Activated CD8-positive, alpha-beta memory T cell treated with anti-CD3 and anti-CD28 coated beads, Interleukin-2, amount 10 ng/mL, durations not matched to agents 7 days and 5 days (primary cell): Measurements from ENCODE around the gene NUP153. TPM values are rescaled to one million over a fixed set of nuclear protein-coding genes. Genes with fewer than 3 reads are reported as not detected.
"Not testable (repeated sequence)": the region's sequence is repeated elsewhere in the genome, so short reads cannot be mapped to it uniquely, and the experiment has no call there.

Source experiments
- ATAC-seq: fragments of 150-1000 bp; cut with Tn5 transposase; one replicate; pipeline ENCODE4 v1.10.0; 2021; ENCODE audit warnings: moderate library complexity
- CTCF ChIA-PET: fragments of 350-600 bp; sonication (Branson Sonifier 250); formaldehyde crosslinking; loops from one replicate; lab custom pipeline; 2021; ENCODE audit warnings: antibody characterized with exemption; lab: Charles Lee
- DNase-seq: peaks from one replicate; pipeline ENCODE4 v3.0.0-alpha.2; 2020
- H3K27ac Mint-ChIP-seq: one replicate; pipeline ENCODE4 v1.8.0; 2021; ENCODE audit warnings: mild to moderate bottlenecking, mixed read lengths
- H3K27me3 Mint-ChIP-seq: one replicate; pipeline ENCODE4 v1.8.0; 2021; ENCODE audit warnings: mixed read lengths
- H3K36me3 Mint-ChIP-seq: one replicate; pipeline ENCODE4 v1.8.0; 2021; ENCODE audit warnings: mild to moderate bottlenecking, mixed read lengths
- H3K4me1 Mint-ChIP-seq: one replicate; pipeline ENCODE4 v1.8.0; 2021; ENCODE audit warnings: mixed read lengths
- H3K4me3 Mint-ChIP-seq: one replicate; pipeline ENCODE4 v1.8.0; 2021; ENCODE audit warnings: mild to moderate bottlenecking, moderate library complexity, mixed read lengths
- H3K9me3 Mint-ChIP-seq: one replicate; pipeline ENCODE4 v1.8.0; 2022; ENCODE audit warnings: low read depth, mixed read lengths
- total RNA-seq, 2 experiments: library from RNA; stranded (reverse); gene quantifications; one replicate each; pipeline ENCODE4 v1.2.3, GENCODE V29; 2021

NUP153 gene
- 10 to 100 TPM; 83.8 to 97.9 TPM for total RNA-seq

DNA sequence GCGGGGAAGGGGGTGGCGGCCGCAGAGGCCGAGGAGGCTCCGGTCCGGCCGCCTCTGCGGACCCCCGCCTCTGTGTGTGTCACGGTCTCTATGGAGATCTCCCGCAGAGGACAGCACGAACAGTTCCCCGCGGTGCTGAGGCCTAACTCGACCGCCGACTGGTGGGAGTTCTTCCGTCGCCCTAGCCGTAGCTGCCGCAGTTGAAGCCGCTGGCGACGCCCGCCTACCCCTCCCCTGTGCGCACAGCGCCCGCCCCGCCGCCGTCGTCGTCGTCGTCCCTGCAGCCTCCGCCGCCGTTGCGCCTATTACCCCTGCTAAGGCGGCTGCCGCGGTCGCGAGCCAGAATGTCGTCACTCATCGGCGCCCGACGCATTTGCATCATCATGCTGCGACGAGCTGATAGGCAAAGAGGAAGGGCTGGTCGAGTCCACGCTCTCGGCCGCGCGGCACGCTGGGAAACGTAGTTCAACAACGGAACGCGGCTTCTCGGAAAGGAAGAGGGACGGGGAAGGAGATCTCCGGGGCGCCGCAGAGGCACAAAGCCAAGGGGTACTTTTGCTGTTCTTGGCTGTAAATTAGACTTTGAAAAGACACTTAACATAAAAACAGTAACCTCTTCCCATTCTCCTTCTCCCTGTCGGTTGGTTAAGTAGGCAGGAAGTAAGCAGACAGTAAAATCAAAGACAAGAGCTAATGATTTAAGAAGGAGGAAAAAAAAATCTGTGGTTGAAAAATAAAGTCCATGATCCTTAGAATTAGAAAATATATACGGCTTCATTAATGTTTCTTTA lies at the start of gene NUP153:
NUP153 (minus strand) TSS at position 346 of the 791 bp plus-strand sequence. CDS start 538 bp downstream, outside the sequence.
- H3K36me3 Mint-ChIP-seq, result peaks cover 29% of the 10 kb centered on the region
- DNase-seq, result peak; percentile 99
- H3K27me3 Mint-ChIP-seq, result no peaks in the 10 kb centered on the region
- peaks cover 30% of the 10 kb centered on the region for H3K4me1 Mint-ChIP-seq
- no peaks in the 10 kb centered on the region for H3K9me3 Mint-ChIP-seq
- H3K27ac Mint-ChIP-seq, result peak within 1 kb of the TSS; percentile 90
- CTCF ChIA-PET, result interaction anchor here (0.6 to 8.8 kb wide), 4 partner anchors 7 to 107 kb away, joined by 4 to 60 read pairs (median 12); partner anchors contain the start of gene FAM8A1
- H3K4me3 Mint-ChIP-seq, result peak within 1 kb of the TSS; percentile 80
- ATAC-seq, result peak; percentile 72

DNA sequence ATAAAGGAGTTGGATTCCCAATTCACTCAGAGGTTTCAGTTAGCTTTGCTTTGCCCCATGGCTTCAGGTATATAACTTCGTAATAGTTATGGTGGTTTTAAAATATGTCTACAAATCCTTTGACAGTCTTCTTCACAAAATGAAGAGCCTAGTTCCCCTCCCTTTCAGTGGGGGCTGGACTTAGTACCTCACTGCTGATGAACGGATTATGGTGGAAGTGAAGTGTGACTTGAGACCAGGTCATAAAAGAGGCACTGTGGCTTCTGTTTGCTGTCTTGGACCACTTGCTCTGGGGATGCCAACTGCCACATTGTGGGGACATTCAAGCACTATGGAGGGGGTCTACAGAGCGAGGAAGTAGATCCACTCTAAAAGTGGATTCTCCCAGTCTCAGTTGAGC lies 47.5 kb upstream of the NUP153 start:
- CTCF ChIA-PET, result no interaction called here
- Mint-ChIP-seq H3K4me3 (no peak overlapping the region), H3K27me3 (peaks cover 16% of the 10 kb centered on the region), H3K36me3 (no peaks in the 10 kb centered on the region), H3K9me3 (no peaks in the 10 kb centered on the region), H3K4me1 (no peaks in the 10 kb centered on the region), H3K27ac (no peak overlapping the region)
- DNase-seq (no peak), ATAC-seq (no peak)

DNA sequence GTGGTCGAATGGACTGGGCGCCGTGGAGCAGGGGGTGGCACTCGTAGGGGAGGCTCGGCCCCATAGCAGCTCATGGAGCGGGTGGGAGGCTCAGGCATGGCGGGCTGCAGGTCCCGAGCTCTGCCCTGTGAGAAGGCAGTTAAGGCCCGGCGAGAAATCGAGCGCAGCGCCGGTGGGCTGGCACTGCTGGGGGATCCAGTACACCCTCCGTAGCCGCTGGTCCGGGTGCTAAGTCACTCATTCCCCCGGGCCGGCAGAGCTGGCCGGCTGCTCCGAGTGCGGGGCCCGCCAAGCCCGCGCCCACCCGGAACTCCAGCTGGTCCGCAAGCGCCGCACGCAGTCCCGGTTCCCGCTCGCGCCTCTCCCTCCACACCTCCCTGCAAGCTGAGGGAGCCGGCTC lies 38.6 kb upstream of the NUP153 start:
- not testable (repeated sequence) for H3K27ac Mint-ChIP-seq, ATAC-seq

DNA sequence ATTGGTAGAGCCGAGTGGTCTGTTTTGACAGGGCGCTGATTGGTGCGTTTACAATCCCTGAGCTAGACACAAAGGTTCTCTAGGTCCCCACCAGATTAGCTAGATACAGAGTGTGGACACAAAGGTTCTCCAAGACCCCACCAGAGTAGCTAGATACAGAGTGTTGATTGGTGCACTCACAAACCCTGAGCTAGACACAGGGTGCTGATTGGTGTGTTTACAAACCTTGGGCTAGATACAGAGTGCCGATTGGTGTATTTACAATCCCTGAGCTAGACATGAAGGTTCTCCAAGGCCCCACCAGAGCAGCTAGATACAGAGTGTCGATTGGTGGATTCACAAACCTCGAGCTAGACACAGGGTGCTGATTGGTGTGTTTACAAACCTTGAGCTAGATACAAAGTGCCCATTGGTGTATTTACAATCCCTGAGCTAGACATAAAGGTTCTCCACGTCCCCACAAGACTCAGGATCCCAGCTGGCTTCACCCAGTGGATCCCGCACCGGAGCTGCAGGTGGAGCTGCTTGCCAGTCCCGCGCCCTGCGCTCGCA lies 38.1 kb upstream of the NUP153 start:
- H3K36me3 Mint-ChIP-seq, H3K27me3 Mint-ChIP-seq, H3K9me3 Mint-ChIP-seq, H3K4me1 Mint-ChIP-seq, CTCF ChIA-PET, ATAC-seq, H3K27ac Mint-ChIP-seq, H3K4me3 Mint-ChIP-seq, DNase-seq: not testable (repeated sequence)

More for the DNA sequence above, 38.6 kb upstream of the NUP153 start:
- H3K36me3 Mint-ChIP-seq, H3K4me1 Mint-ChIP-seq, H3K27me3 Mint-ChIP-seq, H3K9me3 Mint-ChIP-seq, H3K4me3 Mint-ChIP-seq, DNase-seq, CTCF ChIA-PET: not testable (repeated sequence)

DNA sequence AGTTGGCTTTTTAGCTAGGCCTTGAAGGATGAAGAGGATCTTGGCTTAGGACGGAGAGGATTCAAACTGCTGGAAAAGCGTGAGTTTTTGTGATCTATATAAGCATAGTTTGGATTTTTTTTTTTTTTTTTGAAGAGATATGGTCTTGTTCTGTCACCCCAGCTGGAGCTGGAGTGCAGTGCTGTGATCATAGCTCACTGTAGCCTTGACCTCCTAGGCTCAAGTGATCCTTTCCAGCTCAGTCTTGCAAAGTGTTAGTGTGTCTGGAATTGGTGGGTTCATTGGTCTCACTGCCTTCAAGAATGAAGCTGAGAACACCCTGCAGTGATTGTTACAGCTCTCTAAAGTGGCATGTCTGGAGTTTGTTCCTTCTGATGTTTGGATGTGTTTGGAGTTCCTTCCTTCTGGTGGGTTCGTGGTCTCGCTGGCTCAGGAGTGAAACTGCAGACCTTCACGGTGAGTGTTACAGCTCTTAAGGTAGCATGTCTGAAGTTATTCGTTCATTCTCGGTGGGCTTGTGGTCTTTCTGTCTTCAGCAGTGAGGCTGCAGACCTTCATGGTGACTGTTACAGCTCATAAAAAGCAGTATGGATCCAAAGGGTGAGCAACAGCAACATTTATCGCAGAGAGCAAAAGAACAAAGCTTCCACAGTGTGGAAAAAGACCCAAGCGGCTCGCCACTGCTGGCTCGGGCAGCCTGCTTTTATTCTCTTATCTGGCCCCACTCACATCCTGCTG lies 37.5 kb upstream of the NUP153 start:
- CTCF ChIA-PET, result interaction anchor here (0.6 to 1.0 kb wide), 2 partner anchors 15 to 191 kb away, joined by 3 to 4 read pairs; no protein-coding TSS in a partner anchor

DNA sequence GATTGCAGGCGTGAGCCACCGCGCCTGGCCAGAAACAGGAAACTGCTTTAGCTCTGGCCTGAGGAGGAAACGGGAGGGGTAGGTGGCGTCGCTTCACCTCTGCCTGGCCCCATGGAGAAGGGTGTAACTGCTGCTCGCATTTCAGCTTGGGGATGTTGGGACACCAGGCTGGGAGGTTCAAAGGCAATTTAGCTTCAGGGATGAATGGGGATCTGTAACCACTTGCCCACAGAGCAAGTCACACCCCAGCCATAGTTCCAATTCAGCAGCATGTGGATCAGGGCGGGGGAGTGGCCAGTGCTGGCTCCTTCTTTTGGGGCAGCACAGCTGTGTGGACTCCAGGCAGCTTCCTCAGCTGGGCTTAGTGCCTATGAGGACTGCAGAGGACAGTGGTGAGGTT lies 34.8 kb upstream of the NUP153 start:
- H3K27ac Mint-ChIP-seq, result no peak overlapping the region
- peaks cover 11% of the 10 kb centered on the region for H3K9me3 Mint-ChIP-seq
- CTCF ChIA-PET, result no interaction called here
- ATAC-seq (no peak), DNase-seq (no peak)
- no peaks in the 10 kb centered on the region for H3K4me1 Mint-ChIP-seq
- H3K27me3 Mint-ChIP-seq, result peaks cover 2% of the 10 kb centered on the region
- no peak overlapping the region for H3K4me3 Mint-ChIP-seq
- peaks cover 4% of the 10 kb centered on the region for H3K36me3 Mint-ChIP-seq

More for the DNA sequence above, 37.5 kb upstream of the NUP153 start:
- no peak for DNase-seq
- Mint-ChIP-seq H3K4me3 (no peak overlapping the region), H3K27me3 (peaks cover 2% of the 10 kb centered on the region), H3K4me1 (no peaks in the 10 kb centered on the region), H3K27ac (no peak overlapping the region), H3K9me3 (peaks cover 2% of the 10 kb centered on the region), H3K36me3 (no peaks in the 10 kb centered on the region)
- no peak for ATAC-seq

DNA sequence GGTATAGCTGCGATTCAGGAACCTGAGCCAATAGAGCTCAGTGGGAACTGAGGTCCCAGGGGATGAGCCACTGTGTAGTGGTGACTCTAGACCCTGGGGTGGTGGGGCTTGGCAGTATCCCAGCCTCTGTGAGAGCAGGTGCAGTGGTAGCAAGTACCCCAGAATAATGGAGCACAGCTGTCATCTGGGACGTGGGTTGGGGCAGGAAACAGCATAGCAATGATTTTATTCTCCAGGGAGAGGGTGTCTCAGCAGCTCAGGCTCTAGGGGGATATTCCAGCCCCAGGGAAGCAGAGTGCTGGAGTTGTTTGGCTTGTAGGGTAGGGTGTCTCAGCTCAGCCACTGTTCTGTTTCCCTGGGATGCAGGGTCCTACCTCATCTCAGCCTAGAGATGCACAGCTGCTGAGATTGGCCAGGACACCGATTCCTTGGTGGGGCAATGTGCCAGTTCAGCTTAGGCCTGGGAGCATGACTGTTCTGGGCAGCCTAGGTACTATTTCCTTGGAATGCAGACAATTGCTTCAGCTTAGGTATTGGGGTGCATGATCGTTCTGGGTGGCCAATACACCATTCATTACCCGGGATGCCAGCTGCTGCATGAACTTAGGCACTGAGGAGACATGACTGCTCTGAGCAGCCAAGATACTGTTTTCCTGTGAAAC lies 34.0 kb upstream of the NUP153 start:
- Mint-ChIP-seq H3K27me3 (peaks cover 2% of the 10 kb centered on the region), H3K9me3 (peaks cover 11% of the 10 kb centered on the region), H3K4me1 (no peaks in the 10 kb centered on the region), H3K4me3 (no peak overlapping the region), H3K27ac (no peak overlapping the region), H3K36me3 (peaks cover 4% of the 10 kb centered on the region)
- ATAC-seq (no peak), DNase-seq (no peak)
- CTCF ChIA-PET, result interaction anchor here (1.0 kb wide), 1 partner anchor 76 kb away, joined by 3 read pairs; no protein-coding TSS in a partner anchor

DNA sequence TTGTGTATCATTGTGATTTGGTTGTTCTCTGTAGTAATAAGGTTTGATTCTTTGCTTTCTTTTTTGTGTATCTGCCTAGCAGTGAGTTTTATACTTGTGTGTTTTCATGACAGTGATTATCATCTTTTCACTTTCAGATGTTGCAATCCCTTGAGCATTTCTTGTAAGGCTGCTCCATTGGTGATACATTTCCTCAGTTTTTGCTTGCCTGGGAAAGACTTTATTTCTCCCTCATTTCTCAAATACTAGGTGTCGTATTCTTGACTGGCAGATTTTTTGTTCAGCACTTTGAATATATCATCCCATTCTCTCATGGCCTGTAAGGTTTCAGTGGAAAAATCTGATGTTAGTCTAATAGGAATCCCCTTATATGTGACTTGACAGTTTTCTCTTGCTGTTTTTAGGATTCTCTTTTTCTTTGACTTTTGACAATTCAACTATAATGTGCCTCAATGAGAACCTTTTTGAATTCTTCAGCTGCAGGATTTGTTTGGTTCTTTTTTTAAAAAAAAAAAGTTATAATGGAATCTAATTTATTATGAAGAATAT lies 31.1 kb upstream of the NUP153 start:
- peaks cover 4% of the 10 kb centered on the region for H3K36me3 Mint-ChIP-seq
- CTCF ChIA-PET, result no interaction called here

DNA sequence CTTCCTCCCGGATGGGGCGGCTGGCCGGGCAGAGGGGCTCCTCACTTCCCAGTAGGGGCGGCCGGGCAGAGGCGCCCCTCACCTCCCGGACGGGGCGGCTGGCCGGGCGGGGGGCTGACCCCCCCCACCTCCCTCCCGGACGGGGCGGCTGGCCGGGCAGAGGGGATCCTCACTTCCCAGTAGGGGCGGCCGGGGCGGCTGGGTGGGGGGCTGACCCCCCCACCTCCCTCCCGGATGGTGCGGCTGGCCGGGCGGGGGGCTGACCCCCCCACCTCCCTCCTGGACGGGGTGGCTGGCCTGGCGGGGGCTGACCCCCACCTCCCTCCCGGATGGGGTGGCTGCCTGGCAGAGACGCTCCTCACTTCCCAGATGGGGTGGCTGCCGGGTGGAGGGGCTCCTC lies 28.6 kb upstream of the NUP153 start:
- H3K27ac Mint-ChIP-seq, H3K27me3 Mint-ChIP-seq, H3K4me3 Mint-ChIP-seq, DNase-seq, ATAC-seq, H3K36me3 Mint-ChIP-seq, H3K4me1 Mint-ChIP-seq, CTCF ChIA-PET: not testable (repeated sequence)
- H3K9me3 Mint-ChIP-seq, result peaks cover 11% of the 10 kb centered on the region

More for the DNA sequence above, 31.1 kb upstream of the NUP153 start:
- DNase-seq, result no peak
- peaks cover 11% of the 10 kb centered on the region for H3K9me3 Mint-ChIP-seq
- no peak for ATAC-seq
- H3K4me1 Mint-ChIP-seq, result no peaks in the 10 kb centered on the region
- H3K27ac Mint-ChIP-seq, result no peak overlapping the region
- peaks cover 2% of the 10 kb centered on the region for H3K27me3 Mint-ChIP-seq
- H3K4me3 Mint-ChIP-seq, result no peak overlapping the region

DNA sequence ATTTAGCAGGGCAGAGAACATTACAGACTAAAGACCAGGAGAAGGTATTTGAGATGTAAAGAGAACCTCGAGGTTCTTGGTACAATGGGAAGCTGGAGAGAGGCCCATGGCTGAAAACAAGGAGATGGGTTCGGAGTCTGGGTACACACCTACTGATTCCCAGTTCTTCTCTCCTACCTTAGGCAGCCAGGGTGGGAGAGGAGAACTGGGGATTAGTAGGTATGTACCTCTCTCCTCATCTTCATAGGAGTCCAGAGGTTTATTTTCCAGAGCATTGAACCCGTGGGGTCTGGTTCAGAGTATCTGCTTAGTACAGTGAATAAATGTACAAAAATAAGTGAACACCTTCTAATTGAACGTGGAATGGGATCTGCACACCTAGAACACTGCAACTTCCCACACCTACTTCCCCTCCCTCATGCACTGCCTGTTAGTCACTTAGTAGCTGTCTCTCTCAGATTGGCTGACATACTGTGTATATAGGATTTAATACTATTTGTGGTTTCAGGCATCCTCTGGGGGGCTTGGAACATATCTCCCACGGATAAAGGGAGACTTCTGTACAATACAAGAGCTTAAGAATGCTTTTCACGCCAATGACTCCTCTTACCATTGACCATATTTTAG lies 23.5 kb upstream of the NUP153 start:
- DNase-seq, result no peak
- no peak overlapping the region for H3K27ac Mint-ChIP-seq
- H3K36me3 Mint-ChIP-seq, result no peaks in the 10 kb centered on the region
- no peak overlapping the region for H3K4me3 Mint-ChIP-seq
- no peaks in the 10 kb centered on the region for H3K4me1 Mint-ChIP-seq
- H3K27me3 Mint-ChIP-seq, result no peaks in the 10 kb centered on the region
- peaks cover 2% of the 10 kb centered on the region for H3K9me3 Mint-ChIP-seq
- no peak for ATAC-seq
- CTCF ChIA-PET, result no interaction called here

DNA sequence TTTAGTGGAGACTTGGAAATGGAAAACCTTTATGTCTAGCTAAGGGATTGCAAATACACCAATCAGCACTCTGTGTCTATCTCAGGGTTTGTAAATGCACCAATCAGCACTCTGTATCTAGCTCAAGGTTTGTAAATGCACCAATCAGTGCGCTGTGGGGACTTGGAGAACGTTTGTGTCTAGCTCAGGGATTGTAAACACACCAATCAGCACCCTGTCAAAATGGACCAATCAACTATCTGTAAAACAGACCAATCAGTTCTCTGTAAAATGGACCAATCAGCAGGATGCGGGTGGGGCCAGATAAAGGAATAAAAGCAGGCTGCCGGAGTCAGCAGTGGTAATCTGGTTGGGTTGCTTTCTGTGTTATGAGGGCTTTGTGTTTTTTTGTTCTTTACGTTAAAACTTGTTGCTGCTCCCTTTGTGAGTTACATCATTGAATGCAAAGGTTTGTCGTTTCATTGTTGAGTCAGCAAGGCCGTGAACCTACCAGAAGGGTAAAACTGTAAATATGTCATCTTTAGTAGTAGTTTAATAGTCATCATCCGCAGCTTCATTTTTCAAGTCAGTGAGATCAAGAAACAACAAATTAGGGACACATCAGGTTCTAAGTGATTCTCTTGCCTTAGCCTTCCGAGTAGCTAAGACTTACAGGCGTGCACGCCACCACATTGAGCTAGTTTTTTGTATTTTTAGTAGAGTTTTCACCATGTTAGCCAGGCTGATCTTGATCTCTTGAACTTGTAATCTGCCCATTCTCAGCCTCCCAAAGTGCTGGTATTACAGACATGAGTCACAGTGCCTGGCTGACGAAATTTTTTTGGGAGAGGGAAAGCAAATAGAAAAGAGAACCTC lies 22.7 kb upstream of the NUP153 start:
- no peak for DNase-seq
- Mint-ChIP-seq H3K27ac (no peak overlapping the region), H3K9me3 (peaks cover 2% of the 10 kb centered on the region), H3K36me3 (no peaks in the 10 kb centered on the region), H3K4me3 (no peak overlapping the region), H3K4me1 (no peaks in the 10 kb centered on the region), H3K27me3 (no peaks in the 10 kb centered on the region)
- CTCF ChIA-PET, result no interaction called here
- ATAC-seq, result no peak
